GM19397 (cell line): ENCODE results near the gene PALLD.

Experiments
- ATAC-seq: cut with Tn5 transposase; IDR thresholded peaks from one replicate; pipeline ENCODE4 v1.9.1; 2021; ENCODE audit warnings: mild to moderate bottlenecking, moderate library complexity; ENCODE audit not compliant: unreplicated experiment

PALLD gene

DNA sequence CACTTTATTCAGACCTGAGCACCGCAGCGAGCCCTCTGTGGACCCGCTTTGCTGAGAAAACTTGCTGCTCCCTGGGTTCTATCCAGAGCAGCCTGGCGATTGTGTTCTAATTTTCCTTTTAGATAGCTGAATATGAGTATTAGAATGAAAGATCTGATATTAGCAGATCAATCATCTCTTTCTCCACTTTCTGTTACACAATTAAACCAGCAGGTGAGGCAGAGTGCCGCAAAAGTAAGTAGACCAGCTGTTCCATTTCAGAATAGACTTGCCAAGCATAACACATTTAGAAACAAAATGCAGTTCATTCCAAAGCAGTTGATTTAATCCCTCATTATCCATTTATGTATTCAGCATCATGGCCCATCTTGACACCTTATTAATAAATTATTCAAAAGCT lies 58.6 kb downstream of the PALLD start:
- no peak for ATAC-seq

DNA sequence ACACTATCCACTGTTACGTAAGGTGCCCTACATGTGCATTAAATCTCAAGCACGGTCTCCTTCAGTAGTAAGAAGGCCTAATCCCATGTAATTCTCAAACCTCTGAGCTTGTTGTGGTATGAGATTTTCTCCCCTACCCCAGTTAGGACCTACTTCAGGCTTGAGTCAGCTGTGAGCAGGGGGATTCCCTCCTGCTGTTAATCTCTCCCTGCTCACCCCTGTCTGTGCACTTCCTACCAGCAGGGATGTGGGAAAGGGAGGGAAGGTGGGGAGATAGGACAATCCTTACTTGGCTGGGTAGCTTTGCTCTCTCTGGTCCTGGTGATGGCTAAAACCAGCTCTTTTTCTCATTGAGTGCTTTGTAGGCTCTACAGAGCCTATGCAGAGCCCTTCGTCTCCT lies 60.8 kb downstream of the PALLD start:
- ATAC-seq, result no peak

DNA sequence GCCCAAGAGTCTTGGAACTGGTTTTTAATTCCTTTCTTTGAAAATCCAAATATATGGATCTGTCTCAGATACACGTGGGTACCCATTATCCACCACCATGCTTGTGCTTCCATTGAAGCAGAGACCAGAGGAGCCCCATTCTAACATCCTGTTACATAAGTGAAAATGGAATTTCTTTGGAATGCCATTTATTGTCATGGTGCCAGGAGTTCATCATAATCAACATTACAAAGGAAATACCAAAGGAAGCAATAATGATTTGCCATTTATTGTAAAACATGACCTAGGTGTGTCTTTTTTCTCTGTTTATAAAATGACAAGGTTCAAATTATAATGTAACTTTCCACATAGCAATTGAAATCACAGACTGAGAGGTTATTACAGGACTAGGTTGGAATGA lies 61.7 kb downstream of the PALLD start:
- ATAC-seq, result no peak

DNA sequence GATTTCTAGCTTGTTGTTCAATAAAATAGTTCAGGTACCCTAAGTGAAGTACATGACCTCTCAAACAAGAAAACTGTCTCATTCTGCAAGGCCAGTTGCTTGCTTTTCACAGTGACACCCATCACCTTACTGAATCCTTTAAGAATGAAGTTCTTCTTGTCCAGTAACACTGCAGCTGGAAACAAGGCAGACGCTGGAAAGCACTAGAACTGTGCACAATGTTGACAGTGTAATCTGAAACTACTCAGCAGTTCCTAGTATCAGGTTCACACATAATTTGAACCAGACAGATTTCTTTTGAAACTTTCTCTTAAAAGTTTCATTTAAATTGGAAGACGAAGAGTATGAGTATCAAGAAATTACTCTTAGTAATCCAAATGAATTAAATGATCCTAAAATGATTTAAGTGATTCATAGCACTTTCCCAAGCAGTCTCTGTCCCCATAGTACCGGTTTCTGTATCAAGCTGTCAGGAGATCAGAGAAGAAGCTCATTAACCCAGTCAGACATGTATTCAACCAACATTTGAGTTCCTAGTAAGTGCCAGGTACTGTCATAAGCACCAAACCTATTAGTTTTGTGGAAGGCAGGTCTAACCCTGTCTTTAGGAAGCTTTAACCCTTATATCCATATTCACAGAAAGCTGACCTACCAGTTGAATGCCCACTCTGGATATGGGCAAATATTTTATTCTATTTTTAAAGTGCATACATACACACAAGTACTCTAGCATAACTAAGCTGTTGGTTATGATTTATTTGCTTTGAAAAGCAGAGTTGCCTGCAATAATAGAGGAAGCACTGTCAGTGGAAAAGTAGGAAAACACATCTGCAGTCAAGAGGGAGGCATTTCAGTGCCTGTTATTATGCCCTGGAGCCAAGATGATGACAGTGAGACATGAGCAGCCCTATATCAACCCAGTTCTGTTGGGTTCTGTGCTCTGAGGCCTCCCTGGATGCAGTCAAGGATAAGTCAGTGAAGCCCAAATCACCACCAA lies 63.6 kb downstream of the PALLD start:
- ATAC-seq, result no peak

DNA sequence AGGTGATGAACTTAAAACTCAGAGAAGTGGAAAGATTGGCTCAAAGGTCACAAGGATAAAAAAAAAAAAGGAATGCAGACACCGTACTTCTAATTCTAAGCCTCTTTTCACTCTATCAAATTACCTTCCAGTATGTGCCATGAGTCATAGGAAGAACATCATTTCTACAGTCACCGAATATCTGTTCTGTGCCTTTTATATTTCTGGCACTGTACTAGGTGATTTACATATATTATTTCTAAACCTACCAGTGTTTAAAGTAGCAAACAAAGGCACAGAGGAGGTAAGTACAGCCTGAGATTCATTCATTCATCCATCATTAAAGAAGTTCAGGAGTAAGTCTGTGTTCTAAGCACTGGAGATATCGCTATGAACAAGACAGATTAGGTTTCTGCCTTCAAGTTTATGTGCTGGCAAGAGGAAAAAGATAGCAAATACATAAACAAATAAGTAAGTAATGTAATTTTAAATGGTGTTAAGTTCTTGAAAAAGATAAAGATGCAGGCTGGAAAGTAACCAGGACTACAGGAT lies 65.3 kb downstream of the PALLD start:
- ATAC-seq, result no peak

DNA sequence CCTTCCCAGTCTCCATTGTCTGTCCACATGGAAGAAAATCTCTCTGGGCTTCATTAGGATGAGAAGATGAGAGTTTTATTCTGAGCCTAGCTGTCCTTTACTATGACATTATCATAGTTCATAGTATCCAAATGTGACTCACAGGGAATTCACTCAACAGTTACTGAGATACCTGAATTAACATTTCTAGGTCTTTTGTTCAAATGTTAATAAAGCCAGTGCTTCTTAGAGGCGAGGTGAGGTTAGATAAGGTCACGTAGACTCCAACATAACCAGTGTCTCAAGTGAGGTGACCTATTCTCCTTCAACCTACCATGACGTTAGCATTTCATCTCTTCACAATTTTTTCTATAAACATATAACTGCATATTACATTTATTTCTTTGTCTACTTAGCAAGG lies 67.2 kb downstream of the PALLD start:
- no peak for ATAC-seq

DNA sequence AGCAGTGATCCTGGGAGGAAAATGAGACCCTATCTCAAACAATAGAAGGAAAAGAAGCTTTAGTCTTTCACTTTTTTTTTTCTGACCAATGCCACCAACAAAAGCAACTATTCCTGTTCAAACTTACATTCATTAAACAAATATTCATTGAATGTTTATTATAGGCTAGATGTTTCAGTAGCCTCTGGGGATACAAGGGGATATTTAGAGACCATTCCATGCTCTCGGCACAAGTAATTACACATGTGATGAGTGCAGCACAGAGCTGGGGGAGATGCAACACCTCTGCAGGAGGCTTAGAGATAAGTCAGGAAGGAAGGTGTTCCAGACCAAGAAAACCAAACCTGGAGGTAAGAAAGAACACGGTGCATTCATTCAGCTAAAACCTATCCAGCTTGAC lies 68.3 kb downstream of the PALLD start:
- no peak for ATAC-seq

DNA sequence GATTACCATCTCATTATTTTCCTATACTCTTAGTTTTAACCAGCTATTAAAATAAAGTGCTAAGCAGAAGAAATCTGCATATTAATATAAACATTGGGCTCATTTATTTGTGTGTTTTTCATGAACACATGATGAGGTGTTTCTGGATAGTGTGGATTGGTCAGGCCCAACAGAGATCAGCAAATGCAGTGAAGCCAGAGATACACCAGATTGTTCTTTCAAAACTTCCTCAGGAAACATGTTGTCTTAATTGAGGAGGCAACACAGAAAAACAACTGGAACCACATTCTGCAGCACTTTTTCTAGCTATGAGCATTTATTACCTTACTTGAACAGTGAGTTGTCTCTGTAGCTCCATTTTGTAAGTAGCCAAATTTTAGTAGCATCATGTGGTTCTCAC lies 69.9 kb downstream of the PALLD start:
- no peak for ATAC-seq

DNA sequence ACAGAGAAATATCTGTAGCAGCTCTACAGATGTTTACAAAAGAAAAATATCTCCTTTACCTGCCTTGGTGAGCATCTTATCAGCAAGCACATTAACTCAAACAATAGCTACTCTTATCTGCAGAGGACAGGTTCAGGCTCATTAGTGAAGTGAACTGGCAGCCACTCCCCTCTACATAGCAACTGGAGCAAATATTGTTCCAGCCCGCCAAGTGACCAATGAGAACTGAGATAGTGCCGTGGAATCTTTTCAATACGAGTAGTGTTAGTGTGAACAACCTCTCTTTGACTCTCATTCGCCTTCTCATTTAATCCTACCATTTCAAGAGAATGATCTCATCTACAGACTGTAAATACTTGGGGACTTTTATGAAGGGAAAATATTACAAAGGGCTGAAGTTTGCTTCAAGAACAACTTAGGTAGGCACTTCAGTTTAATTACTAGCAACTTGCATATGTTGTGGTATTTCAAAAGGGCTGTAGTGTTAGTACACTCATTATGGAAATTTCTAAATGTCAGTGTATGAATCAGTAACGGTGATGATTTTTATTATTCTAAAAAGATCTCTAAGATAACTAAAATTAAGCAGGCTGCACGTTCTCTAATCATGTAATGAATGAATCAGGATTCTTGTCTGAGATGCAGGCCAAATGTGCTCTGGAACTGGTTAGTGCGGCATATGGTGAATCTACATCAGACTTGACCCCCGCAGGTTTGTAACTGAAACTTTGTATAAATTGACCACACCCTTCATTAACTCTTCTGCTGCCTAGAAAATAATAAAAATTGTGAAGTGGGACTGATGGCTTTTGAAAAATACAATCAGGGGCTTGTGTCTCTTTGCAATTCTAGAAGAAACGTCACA lies 72.4 kb downstream of the PALLD start:
- ATAC-seq, result no peak

DNA sequence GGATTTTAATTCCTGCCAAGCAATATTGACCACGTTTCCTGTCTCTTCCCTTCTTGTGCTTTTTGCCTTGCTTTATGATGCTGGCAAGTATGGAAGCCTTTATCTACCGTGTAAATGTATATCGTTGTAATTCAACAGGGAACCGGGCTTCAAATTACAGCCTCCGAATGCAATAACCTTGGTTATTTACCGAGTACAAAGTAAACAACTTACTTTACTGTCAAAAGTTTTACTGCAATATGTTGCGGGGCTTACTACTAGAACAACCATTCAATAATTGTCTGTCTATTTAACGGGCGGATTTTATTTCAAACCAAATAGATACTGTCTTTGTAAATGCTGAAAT lies 73.1 kb downstream of the PALLD start:
- no peak for ATAC-seq

DNA sequence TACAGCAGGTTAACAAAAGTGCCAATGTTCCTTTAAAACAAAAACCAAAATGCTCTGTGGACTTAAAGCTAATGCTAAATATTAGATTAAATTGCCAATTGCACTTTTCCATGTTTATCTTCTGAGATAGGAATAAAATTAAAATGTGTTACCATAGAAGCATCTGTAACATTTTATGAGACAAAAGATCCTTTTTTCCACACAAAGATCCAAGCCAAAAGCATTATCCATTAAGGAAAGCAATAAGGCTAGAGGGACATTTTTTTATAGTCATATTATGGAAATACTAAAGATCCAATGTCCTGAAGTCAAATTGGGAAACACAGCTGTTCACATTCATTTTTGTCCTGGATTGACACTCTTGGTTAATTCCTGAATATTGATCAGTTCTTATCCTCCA lies 73.6 kb downstream of the PALLD start:
- no peak for ATAC-seq

DNA sequence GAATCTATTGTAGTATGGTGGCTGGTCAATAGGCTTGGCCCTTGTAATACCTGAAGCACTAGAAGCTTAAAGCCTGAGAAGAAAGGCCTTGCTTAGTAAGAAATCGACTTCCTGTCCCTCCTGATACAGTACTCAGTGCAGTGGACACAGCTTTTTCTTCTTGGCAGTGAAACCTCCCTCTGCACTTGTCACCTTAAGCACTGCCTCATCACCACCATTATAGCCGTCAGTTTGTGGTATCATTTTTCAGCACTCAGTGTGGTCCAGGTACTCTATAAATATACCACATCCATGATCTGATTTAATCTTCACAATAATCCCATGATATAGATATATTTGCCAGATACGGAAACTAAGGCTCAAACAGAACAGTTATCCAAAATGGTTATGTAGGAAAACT lies 75.2 kb downstream of the PALLD start:
- no peak for ATAC-seq

DNA sequence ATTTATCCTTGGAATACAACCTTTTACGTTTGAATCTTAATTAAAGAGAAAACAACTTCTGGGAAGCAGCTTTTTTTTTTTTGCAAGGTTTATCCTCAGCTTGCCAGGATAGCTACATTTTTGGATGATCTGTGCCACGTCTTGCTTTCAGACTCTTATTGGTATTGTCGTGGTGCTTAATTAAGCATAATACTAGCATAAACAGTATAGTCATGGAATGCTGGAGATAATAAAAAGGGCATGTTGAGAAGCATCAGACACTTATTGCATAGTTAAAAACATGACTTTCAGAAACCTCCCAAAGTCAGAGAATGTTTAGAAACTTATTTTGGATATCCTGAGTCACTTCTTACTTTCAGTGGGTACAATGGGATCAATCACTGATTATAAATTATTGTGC lies 77.0 kb downstream of the PALLD start:
- ATAC-seq, result no peak

DNA sequence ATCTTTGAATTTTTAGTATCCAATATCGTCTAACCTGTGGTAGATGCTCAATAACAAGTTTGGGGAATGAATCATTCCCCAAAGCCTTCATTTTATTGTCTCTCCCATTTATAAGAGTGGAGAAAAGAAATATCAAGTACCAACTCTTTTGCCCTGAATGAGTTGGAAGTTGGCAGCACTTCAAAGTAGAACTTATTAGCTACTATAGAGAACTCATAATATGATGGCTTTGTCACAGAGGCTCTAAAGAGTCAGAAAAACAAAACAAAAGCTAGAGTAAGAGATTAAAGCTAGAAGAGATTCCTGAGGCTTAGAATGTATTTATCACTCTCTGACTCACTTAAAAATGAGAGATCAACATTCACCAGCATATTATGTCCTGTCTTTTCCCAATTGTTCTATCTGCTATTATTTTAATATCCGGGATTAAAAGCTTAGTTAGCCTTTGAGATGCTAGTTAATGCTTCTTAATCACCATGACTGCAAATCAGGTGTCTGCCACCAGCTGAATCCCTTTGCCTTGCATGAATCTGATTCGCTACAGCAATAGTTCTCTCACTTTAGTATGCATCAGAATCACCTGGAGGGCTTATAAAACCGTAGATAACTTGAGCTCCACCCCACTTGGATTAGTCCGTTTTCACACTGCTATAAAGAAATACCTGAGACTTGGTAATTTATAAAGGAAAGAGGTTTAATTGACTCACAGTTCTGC lies 77.9 kb downstream of the PALLD start:
- no peak for ATAC-seq

DNA sequence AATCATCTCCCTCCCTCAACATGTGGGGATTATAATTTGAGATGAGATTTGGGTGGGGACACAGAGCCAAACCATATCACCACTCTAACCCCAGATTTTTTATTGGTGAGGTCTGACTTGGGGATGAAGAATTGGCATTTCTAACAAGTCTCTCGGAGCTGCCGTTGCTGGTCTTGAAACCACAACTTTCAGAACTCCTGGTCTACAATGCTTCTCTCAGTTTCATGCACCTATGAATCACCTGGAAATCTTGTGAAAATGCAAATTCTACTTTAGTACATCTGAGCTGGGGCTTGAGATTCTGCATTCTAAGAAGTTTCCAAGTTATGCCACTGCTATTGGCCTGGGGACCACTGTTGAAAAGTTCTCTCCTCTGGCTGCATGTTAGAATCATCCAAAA lies 78.6 kb downstream of the PALLD start:
- no peak for ATAC-seq

DNA sequence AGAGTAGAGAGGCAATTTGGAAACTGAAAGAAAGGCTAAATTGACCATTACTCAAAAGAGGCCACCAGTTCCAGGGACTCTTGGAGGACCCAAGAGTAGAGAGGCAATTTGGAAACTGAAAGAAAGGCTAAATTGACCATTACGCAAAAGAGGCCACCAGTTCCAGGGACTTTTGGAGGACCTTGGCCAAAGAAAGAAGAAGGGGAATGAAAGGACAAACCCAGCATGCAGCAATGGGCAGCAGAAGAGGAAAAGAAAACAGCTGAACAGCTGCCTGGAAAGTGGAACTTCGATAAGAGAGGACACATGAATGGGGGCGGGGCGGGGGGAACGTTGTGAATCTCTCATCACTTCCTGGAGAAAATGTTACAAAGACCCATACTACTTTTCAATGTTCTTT lies 80.8 kb downstream of the PALLD start:
- no peak for ATAC-seq

DNA sequence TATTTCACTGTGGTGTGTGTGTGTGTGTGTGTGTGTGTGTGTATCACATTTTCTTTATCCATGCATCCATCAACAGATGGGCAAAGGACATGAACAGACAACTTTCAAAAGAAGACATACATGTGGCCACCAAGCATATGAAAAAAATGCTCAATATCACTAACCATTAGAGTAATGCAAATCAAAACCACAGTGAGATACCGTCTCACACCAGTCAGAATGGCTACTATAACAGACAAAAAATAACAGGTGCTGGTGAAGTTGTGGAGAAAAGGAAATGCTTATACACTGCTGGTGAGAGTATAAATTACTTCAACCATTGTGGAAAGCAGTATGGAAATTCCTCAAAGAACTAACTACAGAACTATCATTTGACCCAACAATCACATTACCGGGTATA lies 83.4 kb downstream of the PALLD start:
- ATAC-seq, result no peak

DNA sequence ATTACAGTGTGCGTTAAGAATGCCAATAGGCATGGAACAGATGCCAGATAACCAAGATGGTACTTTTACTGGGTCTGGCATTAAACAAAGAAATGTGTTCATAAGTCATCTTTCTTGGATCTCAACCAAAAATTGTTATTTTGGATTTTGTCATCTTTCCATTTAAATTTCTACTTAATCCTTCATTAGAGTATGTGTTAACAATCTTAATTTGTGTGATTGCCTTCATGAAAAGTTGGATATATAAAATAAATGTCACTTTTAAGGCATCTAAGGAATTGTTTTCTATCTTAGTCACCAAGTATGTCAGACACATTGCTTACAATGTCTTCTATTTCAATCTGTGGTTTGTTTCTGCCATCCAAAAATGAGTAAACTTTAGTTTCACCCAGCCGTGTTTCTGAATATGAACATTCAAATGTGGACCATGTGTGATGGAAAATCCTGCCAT lies 87.5 kb downstream of the PALLD start:
- no peak for ATAC-seq

DNA sequence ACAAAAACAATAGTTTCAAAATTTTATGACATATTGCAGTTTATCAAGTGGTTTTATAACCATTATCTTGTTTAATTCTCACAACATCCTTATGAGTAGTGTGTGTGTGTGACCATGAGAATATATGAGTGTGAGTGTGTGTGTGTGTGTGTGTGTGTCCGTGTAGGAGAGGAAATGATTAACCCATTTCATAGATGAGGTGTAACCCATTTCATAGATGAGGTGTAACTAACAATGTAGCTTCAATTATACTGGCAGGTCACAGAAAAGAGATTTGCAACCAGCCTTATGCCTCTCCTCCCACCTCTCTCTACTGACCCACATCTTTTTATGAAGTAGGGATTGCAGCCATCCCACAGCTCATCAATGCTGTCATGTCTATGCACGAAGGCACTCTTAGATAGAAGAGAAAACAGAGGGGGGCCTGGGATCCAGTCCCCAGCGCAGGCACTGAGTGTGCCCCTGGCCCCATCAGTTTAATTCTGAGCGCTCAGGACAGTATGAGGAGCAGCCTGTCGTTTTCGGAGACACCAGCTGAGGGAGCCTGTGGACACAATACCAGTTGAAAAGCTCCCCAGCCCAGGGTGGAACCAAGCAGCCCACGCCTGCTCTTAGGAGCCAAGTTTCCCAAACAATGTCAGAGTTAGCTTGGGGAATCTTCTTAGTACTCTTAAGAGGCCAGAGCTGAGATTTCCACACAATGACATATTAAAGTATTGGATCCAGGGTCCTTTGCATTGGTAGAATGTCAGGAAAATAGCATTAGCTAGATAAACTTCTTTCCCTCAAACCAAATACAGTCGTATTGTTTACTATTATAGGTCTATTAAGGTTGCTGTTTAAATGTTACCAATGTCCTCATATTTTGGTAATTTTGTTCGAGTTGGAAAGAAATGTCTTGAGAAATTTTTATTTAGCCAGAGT lies 88.6 kb downstream of the PALLD start:
- ATAC-seq, result peak; percentile 94

DNA sequence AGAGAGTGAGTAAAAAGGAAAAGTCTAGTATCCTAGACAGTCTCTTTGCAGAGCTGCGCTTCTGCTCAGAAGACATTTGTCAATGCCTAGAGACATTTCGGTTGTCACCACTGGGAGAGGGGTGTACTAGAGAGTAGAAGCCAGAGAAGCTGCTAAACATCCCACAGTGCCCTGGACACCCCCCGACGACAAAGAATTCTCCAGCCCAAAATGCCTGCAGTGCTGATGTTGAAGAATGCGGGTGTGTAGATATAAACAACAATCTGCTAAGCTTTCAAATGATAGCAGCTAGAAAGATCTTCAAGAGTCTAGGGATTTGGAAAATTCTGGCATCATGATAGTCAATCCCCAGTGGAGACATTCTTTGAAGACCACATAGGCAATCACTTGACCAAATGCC lies 90.1 kb downstream of the PALLD start:
- no peak for ATAC-seq
